ENCODE measurements around the gene POLR3GL.

- TF ChIP-seq, protein P1, sequence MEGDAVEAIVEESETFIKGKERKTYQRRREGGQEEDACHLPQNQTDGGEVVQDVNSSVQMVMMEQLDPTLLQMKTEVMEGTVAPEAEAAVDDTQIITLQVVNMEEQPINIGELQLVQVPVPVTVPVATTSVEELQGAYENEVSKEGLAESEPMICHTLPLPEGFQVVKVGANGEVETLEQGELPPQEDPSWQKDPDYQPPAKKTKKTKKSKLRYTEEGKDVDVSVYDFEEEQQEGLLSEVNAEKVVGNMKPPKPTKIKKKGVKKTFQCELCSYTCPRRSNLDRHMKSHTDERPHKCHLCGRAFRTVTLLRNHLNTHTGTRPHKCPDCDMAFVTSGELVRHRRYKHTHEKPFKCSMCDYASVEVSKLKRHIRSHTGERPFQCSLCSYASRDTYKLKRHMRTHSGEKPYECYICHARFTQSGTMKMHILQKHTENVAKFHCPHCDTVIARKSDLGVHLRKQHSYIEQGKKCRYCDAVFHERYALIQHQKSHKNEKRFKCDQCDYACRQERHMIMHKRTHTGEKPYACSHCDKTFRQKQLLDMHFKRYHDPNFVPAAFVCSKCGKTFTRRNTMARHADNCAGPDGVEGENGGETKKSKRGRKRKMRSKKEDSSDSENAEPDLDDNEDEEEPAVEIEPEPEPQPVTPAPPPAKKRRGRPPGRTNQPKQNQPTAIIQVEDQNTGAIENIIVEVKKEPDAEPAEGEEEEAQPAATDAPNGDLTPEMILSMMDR (conservative IDR thresholded peaks at IDR 0.05 in 1 of 2, IDR thresholded peaks at IDR 0.05 in 1 of 2; ENCODE audit: low read depth in 1 of 2, low read length in 2 of 2), result no peak
- no peak for TF ChIP-seq EZH2 (IDR thresholded peaks at IDR 0.05; ENCODE audit: low read length, missing control alignments)
These were observed 12.5 kb downstream of the POLR3GL start for GRCh38 chr1:145977016-145977415.
